H1 (cell line): ENCODE data around the gene TYW5. TPM values are rescaled to one million over a fixed set of nuclear protein-coding genes. Genes with fewer than 3 reads are reported as not detected.

Experiments
- BCL11A ChIP-seq, 2 experiments: IDR thresholded peaks; one replicate each; pipeline ENCODE4 v1.6.1; 2011; ENCODE audit warnings: low read depth in 2 of 2, low read length in 2 of 2, mild to moderate bottlenecking in 2 of 2
- CBX5 ChIP-seq: fragments of 300-800, 300-1000 bp; sonication (generic); IDR thresholded peaks from 2 replicates; pipeline ENCODE4 v1.7.1; 2016; ENCODE audit warnings: antibody characterized with exemption, low read length, low read depth
- CHD7 ChIP-seq: fragments of 300-600 bp; sonication (generic); IDR thresholded peaks from 2 replicates; pipeline ENCODE4 v1.7.1; 2012; ENCODE audit warnings: low read length, moderate library complexity, mild to moderate bottlenecking, inconsistent platforms; ENCODE audit not compliant: insufficient replicate concordance
- CREB1 ChIP-seq: IDR thresholded peaks from 2 replicates; pipeline ENCODE4 v1.6.1; 2012; ENCODE audit warnings: inconsistent platforms
- CTCF ChIP-seq, 3 experiments: IDR thresholded peaks; 1 replicate in 2 of 3; 2 replicates in 1 of 3; pipeline versions ENCODE4 v1.5.1 to v1.6.1; 2011; ENCODE audit warnings: low read length in 3 of 3, mild to moderate bottlenecking in 3 of 3, inconsistent platforms in 2 of 3, low read depth in 1 of 3, moderate library complexity in 1 of 3; ENCODE audit not compliant: insufficient read depth in 1 of 3; ENCODE audit errors: control extremely low read depth in 1 of 3
- E2F6 ChIP-seq: IDR thresholded peaks from 2 replicates; pipeline ENCODE4 v1.6.1; 2012; ENCODE audit warnings: inconsistent platforms
- KDM1A ChIP-seq: fragments of 200-600, 300-600 bp; sonication (generic); IDR thresholded peaks from 2 replicates; pipeline ENCODE4 v1.7.1; 2016; ENCODE audit warnings: mild to moderate bottlenecking, low read length, borderline replicate concordance
- KDM4A ChIP-seq: IDR thresholded peaks from one replicate; pipeline ENCODE4 v1.7.1; 2012; ENCODE audit warnings: low read depth, mild to moderate bottlenecking, moderate library complexity, low read length, inconsistent platforms; ENCODE audit not compliant: severe bottlenecking
- SIRT6 ChIP-seq: IDR thresholded peaks from one replicate; pipeline ENCODE4 v1.7.1; 2012; ENCODE audit warnings: low read length, inconsistent platforms
- polyA plus RNA-seq, 7 experiments: library from polyadenylated mRNA; depleted of rRNA in 3 of 7; stranded (reverse) in 5 of 7; unstranded in 2 of 7; fragments of >200 nt in 5 of 7; fragments of 200-250 nt in 2 of 7; gene quantifications; 1 replicate in 5 of 7; 2 replicates in 1 of 7; 4 replicates in 1 of 7; pipeline versions ENCODE4 v1.2.1 to v1.2.3, GENCODE V29; 2011 to 2013; ENCODE audit warnings: missing spikeins in 2 of 7, mixed read lengths in 2 of 7
- total RNA-seq: library from RNA; stranded (reverse); fragmentation: NEBNext Ultra II Directional; extraction: Animal tissue kit (Norgen Biotek cat#: 25700); gene quantifications from 2 replicates; pipeline ENCODE4 v1.2.1, GENCODE V29; 2021

Gene TYW5
- total and polyA plus RNA-seq, 2 of the 8 experiments (the other 6 are each of a cell fraction or from before 2014, with no cell fraction given): 5.4 to 11.3 TPM

- no peak for TF ChIP-seq CHD7
- no peak for TF ChIP-seq SIRT6
- TF ChIP-seq E2F6: no peak
- TF ChIP-seq KDM4A: no peak
- TF ChIP-seq KDM1A: no peak
- no peak for TF ChIP-seq CREB1
- no peak for TF ChIP-seq BCL11A (IDR thresholded peaks at IDR 0.05; ENCODE audit: low read depth in 2 of 2, low read length in 2 of 2)
- no peak for TF ChIP-seq CTCF (IDR thresholded peaks at IDR 0.05; ENCODE audit: control extremely low read depth in 1 of 3, insufficient read depth in 1 of 3, low read depth in 1 of 3, low read length in 3 of 3)
- no peak for TF ChIP-seq CBX5
These were observed 32.9 kb upstream of the TYW5 start (continued) for GRCh38 chr2:199988151-199988550.
